GM21825 (cell line): ENCODE measurements around the gene CD70.
"Not testable (repeated sequence)": the region's sequence is repeated elsewhere in the genome, so short reads cannot be mapped to it uniquely, and the experiment has no call there.

Source experiments
- ATAC-seq: cut with Tn5 transposase; IDR thresholded peaks from one replicate; pipeline ENCODE4 v1.9.1; 2021; ENCODE audit warnings: mild to moderate bottlenecking, moderate library complexity; ENCODE audit not compliant: unreplicated experiment

CD70 gene

DNA sequence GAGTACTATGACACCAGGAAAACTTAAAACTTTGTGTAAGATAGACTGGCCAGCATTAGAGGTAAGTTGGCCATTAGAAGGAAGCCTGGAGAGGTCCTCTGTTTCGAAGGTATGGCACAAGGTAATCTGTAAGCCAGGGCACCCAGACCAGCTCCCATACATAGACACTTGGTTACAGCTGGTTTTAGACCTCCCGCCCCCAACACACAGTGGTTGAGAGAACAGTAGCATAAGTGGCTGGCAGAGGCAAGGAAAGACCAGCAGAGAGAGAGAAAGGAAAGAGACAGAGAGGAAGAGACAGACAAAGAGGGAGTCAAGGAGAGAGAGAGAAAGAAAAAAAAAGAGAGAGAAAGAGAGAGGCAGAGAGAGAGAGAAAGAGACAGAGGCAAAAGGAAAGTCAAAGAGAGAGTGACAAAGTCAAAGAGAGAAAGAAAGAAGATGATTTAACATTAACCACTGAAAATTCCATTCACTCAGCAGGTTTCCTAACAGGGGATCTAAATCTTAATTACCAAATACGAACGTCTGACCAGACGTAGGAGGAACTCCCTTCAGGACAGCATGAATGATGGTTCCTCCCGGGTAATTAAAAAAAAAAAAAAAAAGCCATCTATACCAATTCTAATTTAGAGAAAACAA, 7.4 kb upstream of the CD70 start:
- not testable (repeated sequence) for ATAC-seq

DNA sequence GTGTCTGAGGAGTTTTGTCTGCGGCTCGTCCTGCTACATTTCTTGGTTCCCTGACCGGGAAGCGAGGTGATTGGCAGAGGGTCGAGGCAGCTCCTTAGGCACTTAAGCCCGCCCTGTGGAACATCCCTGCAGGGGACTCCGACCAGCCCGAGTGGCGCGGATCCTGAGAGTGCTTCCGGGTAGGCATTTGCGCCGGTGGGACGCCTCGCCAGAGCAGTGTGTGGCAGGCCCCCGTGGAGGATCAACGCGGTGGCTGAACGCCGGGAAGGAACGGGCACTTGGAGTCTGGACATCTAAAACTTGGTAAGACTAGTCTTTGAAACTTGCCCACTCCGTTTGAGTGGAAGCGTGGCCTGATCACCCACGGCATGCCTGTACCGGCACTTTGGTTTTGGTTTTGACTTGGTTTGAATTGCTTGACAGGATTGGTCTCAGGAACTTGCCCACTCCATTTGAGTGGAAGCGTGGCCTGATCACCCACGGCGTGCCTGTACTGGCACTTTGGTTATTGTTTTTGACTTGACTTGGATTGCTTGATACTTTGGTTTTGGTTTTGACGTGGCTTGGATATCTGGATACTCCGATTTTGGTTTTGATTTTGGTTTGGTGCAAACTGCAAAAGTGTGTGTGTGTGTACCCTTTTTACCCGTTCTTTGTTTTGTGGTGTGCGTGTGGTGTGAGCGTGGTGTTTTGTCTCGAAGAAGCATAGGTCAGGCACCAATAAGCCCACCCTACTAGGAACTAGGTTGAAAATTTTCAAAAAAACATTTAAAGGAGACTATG, 6.7 kb upstream of the CD70 start:
- ATAC-seq = not testable (repeated sequence)

DNA sequence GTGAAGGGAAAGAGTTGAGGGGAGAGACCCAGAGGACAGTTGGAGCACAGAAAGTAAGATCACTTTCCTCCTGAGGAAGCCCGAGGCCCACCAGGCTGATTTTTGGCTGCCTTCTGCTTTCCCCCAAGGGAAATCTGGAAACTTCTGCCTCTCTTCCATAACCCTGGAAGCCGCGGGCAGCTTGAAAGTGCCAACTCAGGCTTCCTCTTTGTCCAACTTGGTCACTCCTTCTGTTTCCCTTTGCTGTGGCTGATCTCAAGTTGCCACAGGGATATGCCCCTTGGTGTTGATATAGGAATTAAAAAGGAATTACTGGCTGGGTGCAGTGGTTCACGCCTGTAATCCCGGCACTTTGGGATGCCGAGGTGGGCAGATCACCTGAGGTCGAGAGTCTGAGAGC, 5.7 kb upstream of the CD70 start:
- ATAC-seq = no peak

DNA sequence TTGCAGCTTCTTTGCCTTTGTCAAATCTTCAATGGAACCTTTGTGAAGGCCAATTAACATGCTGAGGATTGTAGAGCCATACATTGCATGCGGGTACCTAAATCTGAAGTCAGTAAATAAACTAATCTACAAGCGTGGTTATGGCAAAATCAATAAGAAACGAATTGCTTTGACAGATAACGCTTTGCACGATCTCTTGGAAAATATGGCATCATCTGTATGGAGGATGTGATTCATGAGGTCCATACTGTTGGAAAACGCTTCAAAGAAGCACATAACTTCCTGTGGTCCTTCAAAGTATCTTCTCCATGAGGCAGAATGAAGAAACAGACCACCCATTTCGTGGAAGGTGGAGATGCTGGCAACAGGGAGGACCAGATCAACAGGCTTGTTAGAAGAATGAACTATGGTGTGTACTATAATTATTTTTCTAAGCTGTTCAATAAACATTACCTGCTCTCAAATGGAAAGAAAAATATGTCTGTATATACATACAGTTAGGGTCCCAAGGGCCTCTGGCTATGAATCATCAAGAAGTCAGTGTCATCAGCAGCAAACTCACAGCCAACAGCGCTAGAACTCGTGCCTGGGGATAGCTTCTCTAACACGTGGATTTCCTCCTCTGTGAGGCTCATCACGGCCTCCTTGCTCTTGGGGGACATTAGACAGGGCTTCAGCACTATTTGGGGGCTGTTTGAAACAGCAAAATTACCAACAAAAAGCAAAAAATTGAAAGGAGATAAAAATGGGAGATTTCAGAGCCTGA, 2.9 kb upstream of the CD70 start:
- ATAC-seq = no peak

DNA sequence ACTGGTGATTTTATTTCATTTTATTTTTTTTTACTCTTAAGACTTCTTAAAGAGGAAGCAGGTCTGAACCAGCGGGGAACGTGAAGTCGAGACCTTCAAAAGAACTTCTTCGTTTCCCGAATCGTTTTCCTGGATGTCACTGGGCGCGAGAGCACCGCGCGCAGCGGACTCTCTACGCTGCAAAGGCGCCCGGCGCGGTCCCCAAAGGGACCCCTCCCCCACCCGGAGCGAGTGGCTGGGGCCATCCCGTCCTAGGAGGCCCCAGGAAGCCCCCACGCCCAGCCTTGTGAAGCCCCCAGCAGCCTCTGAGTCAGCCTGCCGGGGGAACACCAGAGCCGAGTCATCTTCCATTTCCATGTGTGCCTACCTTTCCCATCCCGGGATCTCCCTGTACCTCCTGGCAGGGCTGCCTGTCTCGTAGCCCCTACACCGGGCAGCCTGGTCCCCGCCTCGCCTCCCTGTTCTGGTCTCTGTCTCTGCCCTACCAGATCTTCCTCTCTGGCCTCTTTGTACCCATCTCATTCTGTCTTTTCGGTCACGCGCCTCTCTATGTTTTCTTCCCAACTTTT, 608 bp downstream of the CD70 start:
- no peak for ATAC-seq

DNA sequence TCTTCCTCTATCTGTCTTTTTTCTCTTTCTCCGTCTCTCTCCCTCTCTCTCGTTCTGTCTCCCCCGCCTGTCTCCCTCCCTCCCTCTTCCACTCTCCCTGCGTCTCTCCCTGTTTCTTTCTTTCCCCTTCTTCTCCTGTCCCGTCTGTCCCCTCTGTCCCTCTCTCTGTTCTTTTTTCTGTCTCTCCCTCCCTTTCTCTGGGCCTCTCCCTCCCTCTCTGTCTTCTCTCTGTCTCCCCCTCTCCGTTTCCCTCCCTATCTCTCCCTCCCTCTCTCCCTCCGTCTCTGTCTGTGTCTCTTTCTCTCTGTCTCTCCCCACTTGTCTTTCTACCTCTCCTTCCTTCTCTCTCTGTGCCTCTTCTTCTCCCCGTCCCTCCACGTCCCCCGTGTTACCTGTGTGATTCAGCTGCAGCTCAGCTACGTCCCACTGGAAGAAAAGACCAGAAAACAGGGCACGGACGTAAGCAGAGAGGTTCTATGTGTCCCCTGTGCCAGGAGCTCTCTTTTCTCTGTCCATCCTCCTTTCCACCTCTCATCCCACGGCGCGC, 1.2 kb downstream of the CD70 start:
- no peak for ATAC-seq

DNA sequence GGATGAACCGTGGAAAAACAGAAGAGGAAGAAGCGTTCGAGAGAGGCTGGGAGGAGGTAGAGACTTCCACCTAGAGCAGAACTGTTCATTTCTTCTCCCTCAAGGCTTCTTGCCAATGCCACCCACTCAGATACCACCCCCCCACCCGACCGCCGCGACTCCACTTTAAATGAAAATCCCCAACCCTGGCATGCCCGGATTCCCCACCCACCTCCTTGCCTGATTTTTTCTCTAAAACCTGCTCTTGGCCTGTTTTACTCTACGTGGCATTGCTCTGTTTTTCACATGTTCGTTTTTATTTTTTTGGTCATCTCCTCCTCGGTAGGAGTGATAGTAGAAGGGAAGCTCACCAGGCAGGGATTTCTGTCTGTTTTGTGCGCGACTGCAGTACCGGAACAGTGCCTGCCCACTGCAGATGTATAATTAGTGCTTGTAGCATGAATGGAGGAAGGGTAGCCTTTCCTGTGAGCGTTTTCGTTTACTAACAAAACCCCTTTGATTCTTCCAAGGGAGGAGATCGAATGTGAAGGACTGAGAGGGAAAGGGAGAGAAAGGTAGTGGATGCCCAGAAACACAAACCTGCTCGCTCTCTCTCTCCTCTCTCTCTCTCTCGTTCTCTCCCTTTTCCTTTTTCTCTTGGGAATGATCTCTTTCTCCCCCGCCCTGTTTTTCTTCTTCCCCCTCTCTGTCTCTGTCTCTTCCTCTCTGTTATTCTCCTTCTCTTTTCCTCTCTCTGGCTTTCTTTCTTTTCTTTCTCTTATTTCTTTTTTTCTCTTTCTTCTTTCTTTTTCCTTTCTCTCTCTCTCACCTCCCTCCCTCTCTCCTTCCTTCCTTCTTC, 2.2 kb downstream of the CD70 start:
- ATAC-seq = no peak

DNA sequence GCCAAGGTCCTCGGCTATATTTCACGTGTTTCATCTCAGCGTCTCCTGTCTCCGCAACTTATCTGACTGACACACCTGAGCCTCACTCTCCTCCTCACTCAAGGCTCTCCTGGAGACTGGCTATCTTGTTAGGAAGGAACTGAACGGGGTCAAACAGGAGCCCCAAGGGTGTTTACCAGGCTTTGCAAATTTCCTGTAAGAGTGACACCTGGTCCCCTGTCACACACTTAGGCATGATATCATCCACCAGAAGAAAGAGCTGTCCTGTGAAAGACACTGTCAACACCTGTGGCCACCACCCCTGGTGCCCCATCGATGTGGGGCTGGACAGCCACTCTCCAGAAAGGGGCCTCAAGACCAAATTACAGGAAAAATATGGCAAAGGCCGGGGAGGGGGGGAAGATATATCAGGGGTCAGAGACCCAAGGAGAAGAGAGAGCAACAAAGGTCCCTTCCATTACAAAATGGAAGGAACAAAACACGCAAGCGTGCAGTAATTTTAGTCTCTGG, 2.9 kb downstream of the CD70 start:
- no peak for ATAC-seq

DNA sequence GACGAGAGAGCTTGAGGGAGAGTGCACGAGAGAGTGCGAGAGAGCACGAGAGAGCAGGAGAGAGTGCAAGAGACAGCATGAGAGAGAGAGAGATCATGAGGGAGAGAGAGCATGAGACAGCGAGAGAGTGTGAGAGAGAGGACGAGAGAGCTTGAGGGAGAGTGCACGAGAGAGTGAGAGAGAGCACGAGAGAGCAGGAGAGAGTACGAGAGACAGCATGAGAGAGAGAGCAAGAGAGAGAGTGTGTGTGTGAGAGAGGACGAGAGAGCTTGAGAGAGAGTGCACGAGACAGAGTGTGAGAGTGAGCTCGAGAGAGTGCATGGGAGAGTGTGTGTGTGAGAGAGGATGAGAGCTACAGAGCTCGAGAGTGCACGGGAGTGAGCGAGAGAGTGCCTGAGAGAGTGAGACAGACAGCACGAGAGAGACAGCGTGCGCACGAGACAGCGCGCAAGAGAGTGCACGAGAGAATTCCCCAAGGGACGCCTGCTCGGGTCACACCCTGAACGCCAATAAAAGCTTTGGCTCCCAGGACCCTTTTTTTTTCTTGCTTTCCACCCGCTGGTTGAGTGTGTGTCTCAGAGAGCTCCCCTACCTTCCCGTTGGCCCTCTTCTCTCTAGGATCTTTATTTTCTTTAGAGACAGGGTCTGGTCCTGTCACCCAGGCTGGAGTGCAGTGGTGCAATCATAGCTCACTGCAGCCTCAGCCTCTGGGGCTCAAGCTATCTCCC, 3.7 kb downstream of the CD70 start:
- ATAC-seq = no peak

DNA sequence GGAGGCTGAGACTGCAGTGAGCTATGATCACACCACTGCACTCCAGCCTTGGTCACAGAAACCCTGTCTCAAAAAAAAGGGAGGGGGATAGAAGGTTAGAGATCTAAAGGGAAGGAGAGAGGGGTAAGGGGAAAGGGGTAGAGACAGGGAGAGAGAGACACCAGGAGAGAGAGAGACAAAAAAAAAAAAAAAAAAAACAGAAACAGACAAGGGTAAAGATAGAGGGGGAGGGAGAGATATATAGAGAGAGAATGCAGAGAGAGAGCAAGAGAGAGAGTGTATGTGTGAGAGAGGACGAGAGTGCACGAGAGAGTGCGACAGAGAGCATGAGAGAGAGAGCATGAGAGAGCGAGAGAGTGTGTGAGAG, 4.2 kb downstream of the CD70 start:
- ATAC-seq = no peak

DNA sequence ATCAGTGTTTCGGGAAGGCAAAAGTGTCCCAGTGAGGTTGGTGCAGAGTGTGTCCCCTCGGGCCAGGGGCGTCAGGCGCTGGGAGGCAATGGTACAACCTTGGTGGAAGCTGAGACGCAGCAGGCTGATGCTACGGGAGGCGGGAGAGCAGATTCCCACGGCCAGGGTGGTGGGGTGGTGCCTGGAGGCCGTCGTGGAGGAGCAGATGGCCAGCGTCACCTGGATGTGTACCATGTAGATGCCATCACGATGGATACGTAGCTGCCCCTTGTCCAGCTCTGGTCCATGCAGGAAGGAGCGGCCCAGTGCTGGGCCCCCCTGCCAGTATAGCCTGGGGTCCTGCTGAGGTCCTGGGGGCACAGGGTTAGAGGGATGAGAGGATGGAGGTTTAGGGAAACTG, 4.9 kb downstream of the CD70 start:
- ATAC-seq = no peak

DNA sequence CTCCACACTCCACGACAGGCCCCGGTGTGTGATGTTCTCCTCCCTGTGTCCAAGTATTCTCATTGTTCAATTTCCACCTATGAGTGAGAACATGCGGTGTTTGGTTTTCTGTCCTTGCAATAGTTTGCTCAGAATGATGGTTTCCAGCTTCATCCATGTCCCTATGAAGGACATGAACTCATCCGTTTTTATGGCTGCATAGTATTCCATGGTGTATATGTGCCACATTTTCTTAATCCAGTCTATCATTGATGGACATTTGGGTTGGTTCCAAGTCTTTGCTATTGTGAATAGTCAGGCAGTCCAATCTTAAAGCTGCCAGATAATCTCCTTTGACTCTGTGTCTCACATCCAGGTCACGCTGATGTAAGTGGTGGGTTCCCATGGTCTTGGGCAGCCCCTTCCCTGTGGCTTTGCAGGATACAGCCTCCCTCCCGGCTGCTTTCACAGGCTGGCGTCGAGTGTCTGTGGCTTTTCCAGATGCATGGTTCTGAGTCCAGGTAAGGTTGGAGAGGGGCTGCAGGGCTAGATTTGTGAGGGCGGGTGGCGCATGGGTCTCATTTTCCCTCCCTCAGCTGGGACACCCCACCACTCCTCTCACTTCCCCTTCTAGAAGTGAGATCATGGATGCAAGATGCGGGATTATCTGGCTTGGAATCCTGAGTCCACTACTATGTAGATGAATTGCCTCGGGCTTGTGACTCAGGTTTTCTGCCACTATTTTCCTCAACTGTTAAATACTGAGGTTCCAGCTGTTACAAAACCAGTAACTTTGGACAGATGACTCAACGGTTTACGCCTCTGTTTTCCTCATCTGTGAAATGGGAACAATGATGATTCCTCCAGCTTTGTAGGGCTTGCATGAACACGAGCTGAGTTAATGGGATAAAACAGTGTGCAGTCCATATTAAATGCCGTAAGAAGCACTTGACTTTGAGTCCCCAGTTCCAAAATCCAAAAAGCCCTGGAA, 8.2 kb downstream of the CD70 start:
- not testable (repeated sequence) for ATAC-seq

DNA sequence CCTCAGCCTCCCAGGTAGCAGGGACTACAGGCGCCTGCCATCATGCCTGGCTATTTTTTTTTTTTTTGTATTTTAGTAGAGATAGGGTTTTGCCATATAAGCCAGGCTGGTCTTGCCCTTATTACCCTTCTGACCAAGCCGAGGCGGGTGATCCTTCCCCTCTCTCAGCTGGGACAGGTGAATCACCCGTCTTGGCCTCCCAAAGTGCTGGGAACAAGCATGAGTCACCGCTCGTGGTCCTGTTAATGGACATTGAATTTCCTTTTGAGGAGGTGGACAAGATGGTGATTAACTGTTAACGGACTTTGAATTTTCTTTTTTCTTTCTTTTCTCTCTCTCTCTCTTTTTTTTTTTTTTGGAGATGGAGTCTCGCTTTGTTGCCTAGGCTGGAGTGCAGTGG, 10.6 kb downstream of the CD70 start:
- ATAC-seq = no peak

DNA sequence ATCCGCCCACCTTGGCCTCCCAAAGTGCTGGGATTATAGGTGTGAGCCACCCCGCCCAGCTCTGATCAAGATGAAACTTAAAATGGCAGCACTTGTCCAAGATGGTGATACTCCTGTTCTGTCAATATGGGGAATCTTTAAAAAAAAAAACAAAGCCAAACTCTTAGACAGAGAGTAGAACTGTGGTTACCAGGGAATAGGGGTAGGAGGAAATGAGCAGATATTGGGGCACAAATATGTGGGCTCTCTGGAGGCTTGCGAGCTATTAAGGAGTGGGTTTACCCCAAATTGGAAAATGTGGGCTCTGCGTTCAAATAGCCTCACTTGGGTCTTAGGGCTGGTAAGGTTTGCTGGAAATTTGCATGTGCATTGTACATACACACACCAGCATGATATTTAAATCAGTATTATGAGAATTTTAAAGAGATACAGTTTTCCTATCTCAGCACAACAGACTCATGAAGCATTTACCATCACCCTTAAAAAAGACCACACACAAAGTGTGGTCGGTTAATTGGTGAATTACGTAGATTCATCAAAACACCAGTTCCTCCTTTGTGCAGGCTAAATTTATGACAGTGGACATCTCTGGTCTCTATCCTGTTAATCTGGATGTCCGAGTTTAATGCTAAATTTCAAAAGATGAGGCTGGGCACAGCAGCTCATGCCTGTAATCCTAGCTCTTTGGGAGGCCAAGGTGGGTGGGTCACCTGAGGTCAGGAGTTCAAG, 11.3 kb downstream of the CD70 start:
- ATAC-seq = no peak

DNA sequence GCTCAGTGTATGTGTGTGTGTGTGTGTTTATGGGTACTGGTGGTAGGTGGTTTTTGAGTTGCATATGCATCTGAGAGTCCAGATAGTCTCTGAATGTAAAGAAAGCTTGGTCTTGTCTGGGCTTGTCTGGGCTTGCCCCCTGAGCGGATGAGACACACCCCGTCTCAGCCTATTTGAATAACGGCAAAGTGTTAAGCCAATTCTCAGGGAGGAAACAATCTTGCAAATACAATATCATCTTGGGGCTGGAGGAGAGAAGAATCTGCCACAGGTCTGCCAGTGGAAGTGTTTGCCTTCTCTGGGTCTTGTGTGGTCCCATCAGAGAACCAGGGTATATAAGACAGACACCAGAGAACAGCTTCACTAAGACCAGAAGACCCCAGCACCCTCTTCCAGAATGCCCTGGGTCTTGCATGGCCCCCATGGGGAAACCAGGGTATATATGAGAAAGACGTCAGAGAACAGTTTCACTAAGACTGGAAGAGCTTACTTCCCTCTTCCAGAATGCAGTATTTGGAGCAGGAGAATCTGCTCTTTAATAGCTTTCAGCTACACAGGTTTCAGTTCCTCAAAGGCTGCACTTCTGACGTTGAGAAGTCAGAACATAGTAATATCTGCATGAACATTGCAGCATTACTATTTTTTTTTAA, 13.3 kb downstream of the CD70 start:
- ATAC-seq = peak; percentile 81

DNA sequence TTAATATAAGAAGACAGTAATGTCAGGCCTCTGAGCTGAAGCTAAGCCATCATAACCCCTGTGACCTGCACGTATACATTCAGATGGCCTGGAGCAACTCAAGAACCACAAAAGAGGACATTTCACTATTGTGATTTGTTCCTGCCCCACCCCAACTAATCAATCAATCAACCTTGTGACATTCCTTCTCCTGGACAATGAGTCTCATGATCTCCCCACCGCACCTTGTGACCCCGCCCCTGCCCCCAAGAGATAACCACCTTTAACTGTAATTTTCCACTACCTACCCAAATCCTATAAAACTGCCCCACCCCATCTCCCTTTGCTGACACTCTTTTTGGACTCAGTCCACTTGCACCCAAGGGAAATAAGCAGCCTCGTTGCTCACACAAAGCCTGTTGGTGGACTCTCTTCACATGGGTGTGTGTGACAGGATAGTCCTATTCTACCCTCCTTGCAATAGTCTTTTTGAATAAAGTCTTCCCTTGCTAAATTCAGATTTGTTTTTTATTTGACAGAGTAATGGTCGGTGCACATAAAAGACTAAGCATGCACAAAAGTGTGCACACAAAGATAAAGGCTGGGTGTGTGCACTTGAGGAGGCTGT, 14.0 kb downstream of the CD70 start:
- ATAC-seq = no peak

DNA sequence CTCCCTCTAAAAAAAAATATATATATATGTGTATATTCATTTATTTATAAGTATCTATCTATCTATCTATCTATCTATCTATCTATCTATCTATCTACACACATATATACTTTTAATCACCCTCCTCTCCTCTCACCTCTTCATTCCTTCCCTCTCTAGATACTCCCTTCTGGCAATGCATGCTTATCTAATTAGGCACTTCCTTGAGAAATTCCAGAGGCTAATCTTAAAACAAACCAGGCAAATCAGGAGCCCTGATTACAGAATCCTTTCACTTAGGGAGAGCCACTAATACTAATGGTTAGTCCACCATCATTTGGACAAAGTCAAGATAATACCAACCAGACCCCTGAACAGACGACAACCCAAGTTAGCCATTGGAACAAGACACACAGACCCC, 17.6 kb downstream of the CD70 start:
- no peak for ATAC-seq
